NCI-H774 (cell line): ENCODE measurements around the gene ZC2HC1B.
"Not testable (repeated sequence)": the region's sequence is repeated elsewhere in the genome, so short reads cannot be mapped to it uniquely, and the experiment has no call there.

ENCODE experiments used
- DNase-seq: peaks from one replicate; lab custom pipeline; 2025; lab: John Stamatoyannopoulos, UW

Gene ZC2HC1B

GRCh38 chr6:143868808-143869207 is 4.5 kb downstream of the ZC2HC1B start:
- not testable (repeated sequence) for DNase-seq

- DNase-seq: not testable (repeated sequence)
These were observed 7.0 kb downstream of the ZC2HC1B start for GRCh38 chr6:143871202-143871730.

GRCh38 chr6:143872201-143872600 is 7.9 kb downstream of the ZC2HC1B start:
- no peak for DNase-seq

- DNase-seq: not testable (repeated sequence)
These were observed 9.3 kb downstream of the ZC2HC1B start for GRCh38 chr6:143873600-143873999.

- not testable (repeated sequence) for DNase-seq
These were observed 10.2 kb downstream of the ZC2HC1B start for GRCh38 chr6:143874503-143874902.

GRCh38 chr6:143877584-143878271 is 13.5 kb downstream of the ZC2HC1B start:
- DNase-seq: no peak

GRCh38 chr6:143878272-143878760 is 14.0 kb downstream of the ZC2HC1B start:
- DNase-seq: no peak

- no peak for DNase-seq
These were observed 16.1 kb downstream of the ZC2HC1B start for GRCh38 chr6:143880412-143880811.

GRCh38 chr6:143882401-143882930 is 18.2 kb downstream of the ZC2HC1B start:
- DNase-seq: no peak

GRCh38 chr6:143884216-143884900 is 20.1 kb downstream of the ZC2HC1B start:
- no peak for DNase-seq

- DNase-seq: no peak
These were observed 20.8 kb downstream of the ZC2HC1B start for GRCh38 chr6:143885116-143885515.

GRCh38 chr6:143894655-143895054 is 30.4 kb downstream of the ZC2HC1B start:
- DNase-seq: no peak

GRCh38 chr6:143896126-143896860 is 32.0 kb downstream of the ZC2HC1B start:
- DNase-seq: no peak

- no peak for DNase-seq
These were observed 36.1 kb downstream of the ZC2HC1B start for GRCh38 chr6:143900358-143900757.

- no peak for DNase-seq
These were observed 37.8 kb downstream of the ZC2HC1B start for GRCh38 chr6:143901885-143902750.

GRCh38 chr6:143902827-143903226 is 38.6 kb downstream of the ZC2HC1B start:
- DNase-seq: no peak

- DNase-seq: no peak
These were observed 46.8 kb downstream of the ZC2HC1B start for GRCh38 chr6:143911028-143911427.

- no peak for DNase-seq
These were observed 48.4 kb downstream of the ZC2HC1B start for GRCh38 chr6:143912671-143913070.

GRCh38 chr6:143917026-143917425 is 52.8 kb downstream of the ZC2HC1B start:
- not testable (repeated sequence) for DNase-seq

- DNase-seq: no peak
These were observed 64.6 kb downstream of the ZC2HC1B start for GRCh38 chr6:143928853-143929252.

- DNase-seq: no peak
These were observed 65.7 kb downstream of the ZC2HC1B start for GRCh38 chr6:143929975-143930374.
